ENCODE measurements around the gene OSTF1. TPM values are rescaled to one million over a fixed set of nuclear protein-coding genes. Genes with fewer than 3 reads are reported as not detected.

Gene OSTF1
- total RNA-seq, result 76.1 and 81.9 TPM in 2 replicates

GRCh38 chr9:75087824-75088645, at the start of gene OSTF1, which contains the start of gene NMRK1:
Gene OSTF1 (plus strand): TSS chr9:75088514. CDS start chr9:75088693, 179 bp downstream.
Gene NMRK1 (minus strand): TSS chr9:75088155. CDS start chr9:75083115, 5,040 bp downstream.

Other genes with a start within 250 kb of the OSTF1 start
- not detected in 2 replicates for gene TRPM6, start 200.6 kb upstream of the OSTF1 start, total RNA-seq
- 1.9 and 3.0 TPM in 2 replicates for gene C9orf40, start 135.6 kb upstream of the OSTF1 start, total RNA-seq
- 22.6 and 26.7 TPM in 2 replicates for gene CARNMT1, start 60.2 kb upstream of the OSTF1 start, total RNA-seq
- gene NMRK1, start 359 bp upstream of the OSTF1 start, total RNA-seq, result 28.8 and 29.5 TPM in 2 replicates